NCI-H1694 (cell line): ENCODE measurements around the gene CEP170B.
"Not testable (repeated sequence)": the region's sequence is repeated elsewhere in the genome, so short reads cannot be mapped to it uniquely, and the experiment has no call there.

Experiments
- DNase-seq: peaks from one replicate; lab custom pipeline; 2025; lab: John Stamatoyannopoulos, UW

The CEP170B gene

DNA sequence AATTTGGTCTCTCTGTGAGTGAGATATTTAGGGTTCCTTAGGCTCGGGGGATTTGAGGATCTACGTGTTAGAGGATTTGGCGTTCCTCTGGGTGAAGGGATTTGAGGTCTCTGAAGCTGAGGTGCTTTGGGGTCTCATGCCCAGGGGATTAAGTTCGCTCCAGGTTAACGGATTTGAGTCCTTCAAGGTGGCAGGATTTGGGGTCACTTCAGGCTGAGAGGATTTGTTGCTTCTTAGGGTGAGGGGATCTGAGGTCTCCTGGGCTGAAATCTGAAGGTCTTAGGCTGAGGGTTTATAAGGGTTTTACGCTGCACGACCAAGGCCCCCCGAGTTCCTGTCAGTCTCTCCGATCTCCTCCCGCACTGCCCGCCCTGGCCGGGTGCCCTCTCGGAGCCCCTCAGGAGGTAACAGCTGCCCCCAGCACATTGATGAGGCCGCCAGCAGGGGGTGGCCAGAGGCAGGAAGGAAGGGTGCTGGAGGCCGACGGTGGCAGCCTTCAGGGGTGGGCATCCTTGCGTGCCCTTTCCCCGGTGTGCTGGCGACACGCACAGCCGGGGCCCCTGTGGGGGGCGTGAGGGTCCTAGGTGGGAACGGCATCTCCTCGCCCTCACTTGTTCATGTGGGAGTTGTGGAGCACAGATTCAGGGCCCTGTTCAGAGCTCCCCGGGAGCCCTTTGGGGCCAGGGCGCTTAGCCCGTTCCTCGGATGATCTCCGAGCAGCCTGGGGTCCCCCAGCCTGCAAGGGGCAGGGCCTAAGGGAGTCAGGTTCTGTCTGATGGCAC lies 14.3 kb downstream of the CEP170B start:
- DNase-seq, result no peak

DNA sequence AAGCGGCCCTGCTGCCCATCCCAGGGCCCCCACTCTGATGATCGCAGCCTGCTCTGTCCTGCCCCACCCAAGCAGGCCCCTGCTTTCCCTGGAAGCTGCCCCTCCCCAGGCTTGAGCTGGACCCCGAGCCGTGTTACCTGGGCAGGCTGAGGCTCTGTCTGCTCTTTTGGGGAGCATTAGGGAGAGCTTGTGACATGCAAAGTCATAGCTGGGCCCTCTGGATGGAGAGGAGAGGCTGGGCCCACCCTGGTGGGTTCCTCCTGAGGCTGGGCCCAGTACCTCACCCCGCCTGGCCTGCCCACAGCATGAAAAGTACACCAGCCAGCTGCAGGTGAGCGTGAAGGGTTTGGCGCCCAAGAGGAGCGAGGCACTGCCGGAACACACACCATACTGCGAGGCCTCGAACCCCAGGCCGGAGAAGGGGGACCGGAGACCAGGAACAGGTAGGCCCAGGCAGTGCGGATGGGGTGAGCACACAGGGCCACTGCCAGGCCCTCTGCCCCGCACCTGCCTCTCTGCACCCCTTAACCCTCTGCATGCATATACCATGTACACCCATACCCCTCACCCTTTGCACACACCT lies 15.0 kb downstream of the CEP170B start:
- DNase-seq, result no peak

DNA sequence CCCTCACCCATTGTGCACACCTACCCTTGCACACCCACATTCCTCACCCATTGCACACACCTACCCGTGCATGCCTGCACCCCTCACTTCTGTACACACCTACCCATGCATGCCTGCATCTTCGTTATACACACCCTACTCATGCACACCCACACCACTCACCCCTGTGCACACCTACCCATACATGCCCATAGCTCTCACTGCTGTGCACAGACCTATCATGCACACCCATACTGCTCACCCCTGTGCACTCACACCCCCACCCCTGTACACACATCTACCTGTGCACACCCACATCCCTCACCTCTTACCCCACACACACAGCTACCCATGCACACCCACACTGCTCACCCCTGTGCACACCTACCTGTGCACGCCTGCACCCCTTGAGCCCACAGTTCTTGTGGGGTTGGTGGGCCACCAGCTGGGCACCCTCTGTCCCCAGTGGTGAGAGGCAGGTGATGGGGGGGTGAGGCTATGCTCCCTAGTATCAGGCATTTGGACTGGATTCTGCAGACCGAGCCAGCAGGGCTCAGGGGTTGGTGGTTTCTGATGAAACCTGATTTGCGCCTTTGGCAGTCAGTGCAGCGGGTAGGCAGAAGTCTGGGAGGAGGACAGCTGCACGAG lies 15.6 kb downstream of the CEP170B start:
- no peak for DNase-seq

DNA sequence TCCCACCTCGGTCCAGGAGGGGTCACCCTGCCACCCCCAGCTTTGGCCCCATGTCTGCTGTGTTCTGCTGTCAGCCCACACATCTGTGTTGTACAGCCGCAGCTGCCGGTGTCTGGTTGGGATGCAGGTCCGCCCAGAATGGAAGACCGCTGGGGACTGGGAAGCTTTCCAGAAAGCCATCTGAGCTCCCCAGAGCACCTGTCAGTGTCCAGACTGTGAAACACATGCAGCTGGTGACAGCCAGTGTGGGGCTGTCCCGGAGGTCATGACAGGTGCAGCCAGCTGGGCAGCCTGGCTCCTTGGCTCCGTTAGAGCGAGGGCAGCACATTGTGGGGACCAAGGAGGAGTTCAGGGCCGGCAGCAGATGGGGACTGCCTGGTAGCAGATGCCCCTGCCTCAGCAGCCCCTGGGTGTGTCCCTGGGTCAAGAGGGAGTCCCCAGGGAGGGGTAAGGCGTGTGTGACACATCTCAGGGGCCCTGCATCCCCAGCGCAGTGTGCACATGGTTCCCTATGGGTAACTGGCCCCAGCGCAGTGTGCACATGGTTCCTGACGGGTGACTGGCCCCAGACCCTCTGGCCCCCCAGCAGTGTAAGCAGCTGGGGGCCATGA lies 16.4 kb downstream of the CEP170B start:
- peak; percentile 97 for DNase-seq

DNA sequence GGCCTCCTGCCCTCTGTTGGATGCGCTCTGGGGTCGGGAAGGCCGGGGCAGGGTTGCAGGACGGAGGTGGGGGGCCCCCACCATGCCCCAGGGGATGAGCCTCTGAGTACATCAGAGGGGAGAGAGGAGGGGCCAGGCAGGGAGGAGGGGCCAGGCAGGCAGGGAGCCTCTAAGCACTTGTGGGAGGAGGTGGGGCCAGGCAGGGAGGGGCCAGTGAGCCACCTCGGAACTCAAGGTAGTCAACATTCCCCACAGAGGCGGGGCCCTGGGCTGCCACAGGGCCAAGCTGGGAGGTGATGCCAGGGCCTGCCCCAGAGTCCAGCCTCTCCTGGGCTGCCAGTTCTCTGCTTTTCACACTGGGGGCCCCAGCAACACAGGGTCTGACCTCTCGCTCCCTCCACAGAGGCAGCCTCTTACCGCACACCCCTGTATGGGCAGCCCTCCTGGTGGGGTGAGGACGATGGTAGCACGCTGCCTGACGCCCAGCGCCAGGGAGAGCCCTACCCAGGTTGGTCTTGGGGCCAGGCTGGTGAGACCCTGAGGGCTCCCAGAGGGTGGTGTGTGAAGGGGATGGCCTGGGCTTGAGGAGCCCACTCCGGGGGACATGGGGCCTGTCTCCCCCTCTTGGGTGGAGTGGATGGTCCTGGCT lies 17.4 kb downstream of the CEP170B start:
- DNase-seq, result no peak

DNA sequence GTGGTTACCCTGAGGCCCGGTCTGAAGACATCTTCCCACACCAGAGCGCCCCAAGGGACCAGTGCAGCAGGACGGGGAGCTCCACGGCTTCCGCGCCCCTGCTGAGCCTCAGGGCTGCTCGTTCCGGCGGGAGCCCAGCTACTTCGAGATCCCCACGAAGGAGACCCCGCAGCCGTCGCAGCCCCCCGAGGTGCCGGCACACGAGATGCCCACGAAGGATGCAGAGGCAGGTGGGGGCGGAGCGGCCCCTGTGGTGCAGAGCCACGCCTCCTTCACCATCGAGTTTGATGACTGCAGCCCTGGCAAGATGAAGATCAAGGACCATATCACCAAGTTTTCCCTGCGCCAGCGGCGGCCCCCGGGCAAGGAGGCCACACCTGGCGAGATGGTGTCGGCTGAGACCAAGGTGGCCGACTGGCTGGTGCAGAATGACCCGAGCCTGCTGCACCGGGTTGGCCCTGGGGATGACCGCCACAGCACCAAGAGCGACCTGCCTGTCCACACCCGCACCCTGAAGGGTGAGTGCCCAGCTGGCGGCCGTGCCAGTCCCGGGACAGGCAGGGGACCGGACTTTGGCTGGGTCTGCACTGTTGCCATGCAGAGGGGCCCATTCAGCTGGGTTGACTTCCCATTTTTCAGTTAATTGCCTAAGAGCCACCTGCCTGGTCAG lies 18.1 kb downstream of the CEP170B start:
- no peak for DNase-seq

DNA sequence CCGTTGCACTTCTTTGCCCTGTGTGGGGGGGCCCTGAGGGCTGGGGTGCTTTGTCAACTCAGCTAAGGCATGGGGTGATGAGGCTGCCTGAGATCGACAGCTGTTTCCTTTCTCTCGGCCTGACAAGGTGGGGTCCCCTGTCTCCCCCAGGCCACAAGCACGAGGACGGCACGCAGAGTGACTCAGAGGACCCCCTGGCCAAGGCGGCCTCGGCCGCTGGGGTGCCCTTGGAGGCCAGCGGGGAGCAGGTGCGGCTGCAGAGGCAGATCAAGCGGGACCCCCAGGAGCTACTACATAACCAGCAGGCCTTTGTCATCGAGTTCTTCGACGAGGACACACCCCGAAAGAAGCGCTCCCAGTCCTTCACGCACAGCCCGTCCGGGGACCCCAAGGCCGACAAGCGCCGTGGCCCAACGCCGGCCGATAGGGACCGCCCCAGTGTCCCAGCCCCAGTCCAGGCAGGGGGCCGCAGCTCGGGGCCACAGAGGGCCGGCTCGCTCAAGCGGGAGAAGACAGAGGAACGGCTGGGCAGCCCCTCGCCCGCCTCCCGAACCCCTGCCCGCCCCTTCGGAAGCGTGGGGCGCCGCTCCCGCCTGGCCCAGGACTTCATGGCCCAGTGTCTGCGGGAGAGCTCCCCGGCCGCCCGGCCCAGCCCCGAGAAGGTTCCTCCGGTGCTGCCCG lies 18.8 kb downstream of the CEP170B start:
- no peak for DNase-seq

DNA sequence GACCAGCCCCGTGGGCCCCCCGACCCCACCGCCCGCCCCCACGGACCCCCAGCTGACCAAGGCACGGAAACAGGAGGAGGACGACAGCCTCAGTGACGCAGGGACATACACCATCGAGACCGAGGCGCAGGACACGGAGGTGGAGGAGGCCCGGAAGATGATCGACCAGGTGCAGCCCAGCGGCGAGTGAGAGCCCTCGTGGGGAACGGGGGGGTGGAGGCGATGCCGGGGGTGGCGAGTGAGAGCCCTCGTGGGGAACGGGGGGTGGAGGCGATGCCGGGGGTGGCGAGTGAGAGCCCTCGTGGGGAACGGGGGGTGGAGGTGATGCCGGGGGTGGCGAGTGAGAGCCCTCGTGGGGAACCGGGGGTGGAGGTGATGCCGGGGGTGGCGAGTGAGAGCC lies 19.3 kb downstream of the CEP170B start:
- not testable (repeated sequence) for DNase-seq

DNA sequence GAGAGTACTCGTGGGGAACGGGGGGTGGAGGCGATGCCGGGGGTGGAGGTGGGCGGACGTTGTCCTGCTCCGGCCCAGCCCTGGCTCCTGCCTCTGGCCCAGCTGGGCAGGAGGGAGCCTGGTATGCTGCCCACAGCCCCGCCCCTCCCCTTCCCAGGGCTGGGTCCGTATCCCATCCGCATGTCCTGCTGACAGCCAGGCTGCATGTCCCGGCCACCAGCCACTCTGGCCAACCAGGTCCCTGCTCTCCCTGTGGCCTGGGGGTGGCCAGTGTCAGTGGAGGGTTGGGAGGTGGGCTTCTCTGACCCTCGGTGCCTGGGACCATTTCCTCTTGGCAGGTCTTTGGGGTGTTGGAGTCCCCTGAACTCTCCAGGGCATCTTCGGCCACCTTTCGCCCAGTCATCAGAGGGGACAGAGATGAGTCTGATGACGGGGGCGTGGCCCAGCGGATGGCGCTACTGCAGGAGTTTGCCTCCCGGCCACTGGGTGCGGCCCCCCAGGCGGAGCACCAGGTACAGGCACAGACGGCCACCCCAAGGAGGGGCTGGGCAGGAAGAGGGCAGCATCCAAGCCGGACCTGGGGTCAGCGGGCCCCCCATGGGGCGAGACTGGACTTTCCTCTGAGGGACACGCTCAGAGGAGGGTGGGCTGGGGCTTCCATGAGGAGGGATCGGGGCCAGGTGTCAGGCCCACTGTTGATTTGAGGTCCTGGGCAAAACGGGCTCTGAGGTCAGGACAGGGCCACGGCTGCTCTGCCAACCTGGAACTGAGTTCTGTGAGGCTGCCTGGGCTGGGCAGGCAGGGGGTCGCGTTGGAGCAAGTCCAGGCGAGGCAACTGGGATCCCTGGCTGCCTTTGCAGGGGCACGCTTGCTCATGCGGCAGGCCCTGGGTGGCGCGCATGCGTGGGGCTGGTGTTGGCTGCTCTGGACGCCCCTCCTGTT lies 20.2 kb downstream of the CEP170B start:
- no peak for DNase-seq

DNA sequence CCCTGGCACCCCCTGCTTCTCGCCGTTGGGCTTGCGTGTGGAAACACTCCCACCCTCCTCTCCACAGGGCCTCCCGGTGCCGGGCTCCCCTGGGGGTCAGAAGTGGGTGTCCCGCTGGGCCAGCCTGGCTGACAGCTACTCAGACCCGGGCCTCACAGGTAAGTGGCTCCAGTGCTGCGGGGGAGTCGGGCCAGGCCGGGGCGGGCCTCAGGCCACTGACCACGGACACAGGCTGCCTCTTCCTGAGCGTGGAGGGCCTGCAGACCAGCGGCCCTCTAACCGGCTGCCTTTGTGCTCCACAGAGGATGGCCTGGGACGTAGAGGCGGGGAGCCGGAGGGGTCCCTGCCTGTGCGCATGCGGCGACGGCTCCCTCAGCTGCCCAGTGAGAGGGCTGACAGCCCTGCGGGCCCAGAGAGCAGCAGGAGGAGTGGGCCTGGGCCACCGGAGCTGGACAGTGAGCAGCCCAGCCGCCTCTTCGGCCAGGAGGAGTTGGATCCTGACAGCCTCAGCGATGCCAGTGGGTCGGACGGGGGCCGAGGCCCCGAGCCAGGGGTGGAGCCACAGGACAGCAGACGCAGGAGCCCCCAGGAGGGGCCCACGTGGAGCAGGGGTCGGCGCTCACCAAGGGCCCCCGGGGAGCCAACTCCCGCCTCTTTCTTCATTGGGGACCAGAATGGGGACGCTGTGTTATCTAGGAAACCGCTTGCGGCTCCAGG lies 21.1 kb downstream of the CEP170B start:
- no peak for DNase-seq

DNA sequence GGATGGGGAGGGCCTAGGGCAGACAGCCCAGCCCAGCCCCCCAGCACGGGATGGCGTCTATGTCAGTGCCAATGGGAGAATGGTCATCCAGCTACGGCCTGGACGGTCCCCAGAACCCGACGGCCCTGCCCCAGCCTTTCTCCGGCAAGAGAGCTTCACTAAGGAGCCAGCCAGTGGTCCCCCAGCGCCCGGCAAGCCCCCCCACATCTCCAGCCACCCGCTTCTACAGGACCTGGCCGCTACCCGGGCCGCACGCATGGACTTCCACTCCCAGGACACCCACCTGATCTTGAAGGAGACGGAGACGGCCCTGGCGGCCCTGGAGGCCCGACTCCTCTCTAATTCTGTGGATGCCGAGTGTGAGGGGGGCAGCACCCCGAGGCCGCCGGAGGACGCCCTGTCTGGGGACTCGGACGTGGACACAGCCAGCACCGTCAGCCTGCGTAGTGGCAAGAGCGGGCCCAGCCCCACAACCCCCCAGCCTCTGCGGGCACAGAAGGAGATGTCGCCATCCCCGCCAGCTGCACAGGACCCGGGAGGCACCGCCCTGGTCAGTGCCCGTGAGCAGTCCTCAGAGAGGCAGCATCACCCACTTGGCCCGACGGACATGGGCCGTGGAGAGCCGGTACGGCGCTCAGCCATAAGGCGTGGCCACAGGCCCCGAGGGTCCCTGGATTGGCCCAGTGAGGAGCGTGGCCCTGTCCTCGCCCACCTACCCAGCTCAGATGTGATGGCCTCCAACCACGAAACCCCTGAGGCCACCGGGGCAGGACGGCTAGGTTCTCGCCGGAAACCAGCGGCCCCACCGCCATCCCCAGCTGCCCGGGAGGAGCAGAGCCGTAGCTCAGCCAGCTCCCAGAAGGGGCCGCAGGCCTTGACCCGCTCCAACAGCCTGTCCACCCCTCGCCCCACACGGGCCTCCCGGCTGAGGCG lies 21.9 kb downstream of the CEP170B start:
- DNase-seq, result no peak

DNA sequence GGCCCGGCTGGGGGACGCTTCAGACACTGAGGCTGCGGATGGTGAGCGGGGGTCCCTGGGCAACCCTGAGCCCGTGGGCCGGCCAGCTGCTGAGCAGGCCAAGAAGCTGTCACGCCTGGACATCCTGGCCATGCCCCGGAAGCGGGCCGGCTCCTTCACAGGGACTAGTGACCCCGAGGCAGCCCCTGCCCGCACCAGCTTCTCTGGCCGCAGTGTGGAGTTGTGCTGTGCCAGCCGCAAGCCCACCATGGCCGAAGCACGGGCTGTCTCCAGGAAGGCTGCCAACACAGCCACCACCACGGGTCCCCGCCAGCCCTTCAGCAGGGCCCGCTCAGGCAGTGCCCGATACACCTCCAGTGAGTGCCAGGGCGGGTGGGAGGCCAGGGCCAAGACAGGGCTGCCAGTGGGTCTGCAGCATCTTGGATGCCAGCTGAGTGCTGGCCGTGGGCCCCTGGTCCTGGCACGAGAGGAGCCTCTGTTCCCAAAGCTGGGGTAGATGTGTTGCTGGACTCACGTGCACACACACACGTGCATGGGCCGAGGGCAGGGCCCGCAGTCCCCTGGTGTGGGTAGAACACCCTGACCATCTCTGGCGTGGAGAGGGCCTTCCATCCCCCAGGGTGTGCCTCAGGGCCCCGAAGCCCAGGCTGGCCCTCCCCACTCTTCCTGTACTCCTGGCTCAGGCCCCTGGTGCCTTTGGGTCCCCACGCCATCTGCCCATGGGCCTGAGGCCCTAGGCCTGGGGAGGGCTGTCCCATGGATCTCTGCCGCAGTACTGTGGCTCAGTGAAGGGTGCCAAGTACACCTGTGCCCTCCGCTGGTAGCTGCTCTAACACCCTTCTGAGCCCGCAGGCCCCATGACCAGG lies 22.8 kb downstream of the CEP170B start:
- DNase-seq, result no peak

DNA sequence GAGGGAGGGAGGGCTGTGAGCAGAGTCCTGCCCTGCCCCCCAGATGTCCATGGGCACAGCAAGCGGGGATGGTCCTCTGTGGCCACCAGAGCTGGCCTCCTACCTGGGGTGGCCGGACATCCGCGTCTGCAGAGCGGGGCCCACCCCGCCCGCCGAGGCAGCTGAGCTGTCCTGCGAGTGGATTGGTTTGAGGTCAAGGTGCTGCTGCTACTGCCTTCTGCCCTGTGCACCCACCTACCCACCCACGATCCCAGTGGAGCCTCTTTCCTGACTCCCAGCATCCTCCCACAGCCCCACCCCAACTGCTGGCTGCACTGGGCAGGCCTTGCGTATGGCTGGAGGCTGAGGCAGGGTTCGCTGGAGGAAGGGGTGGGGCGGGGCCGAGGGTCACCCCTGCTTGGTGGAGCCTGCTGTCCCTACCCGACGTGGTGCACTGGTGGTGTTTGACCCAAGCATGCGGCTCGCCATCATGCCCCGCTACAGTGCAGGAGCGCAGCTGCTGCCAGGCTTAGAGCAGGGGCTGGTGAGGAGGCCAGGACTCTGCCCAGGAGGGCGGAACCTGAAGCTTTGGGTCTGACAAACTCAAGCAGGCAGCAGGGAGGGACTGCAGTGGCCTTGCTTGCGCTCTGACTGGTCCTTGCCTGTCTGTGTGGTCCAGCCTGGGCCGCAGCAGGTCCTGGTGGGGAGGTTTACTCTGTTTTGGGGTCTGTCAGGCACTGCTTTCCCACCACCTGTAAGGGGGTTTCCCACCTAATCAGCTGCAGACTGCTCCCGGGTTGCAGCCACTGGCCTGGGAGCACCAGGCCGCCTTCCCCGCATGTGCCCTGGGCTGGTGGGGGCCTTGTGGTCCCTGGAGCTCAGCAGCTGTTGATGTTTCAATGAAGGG lies 23.7 kb downstream of the CEP170B start:
- DNase-seq, result no peak

DNA sequence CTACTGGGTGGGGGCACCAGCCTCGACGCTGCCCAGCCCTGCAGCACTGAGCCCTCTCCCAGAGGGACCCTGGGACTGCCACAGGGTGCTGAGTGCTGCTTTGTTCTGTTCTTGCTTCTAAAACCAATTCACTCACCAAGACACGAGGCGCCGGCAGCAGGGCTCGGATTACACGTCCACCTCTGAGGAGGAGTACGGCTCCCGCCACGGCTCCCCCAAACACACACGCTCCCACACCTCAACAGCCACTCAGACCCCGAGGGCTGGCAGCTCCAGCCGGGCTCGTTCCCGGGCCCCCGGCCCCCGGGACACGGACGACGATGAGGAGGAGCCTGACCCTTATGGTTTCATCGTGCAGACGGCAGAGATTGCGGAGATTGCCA lies 24.3 kb downstream of the CEP170B start:
- no peak for DNase-seq

DNA sequence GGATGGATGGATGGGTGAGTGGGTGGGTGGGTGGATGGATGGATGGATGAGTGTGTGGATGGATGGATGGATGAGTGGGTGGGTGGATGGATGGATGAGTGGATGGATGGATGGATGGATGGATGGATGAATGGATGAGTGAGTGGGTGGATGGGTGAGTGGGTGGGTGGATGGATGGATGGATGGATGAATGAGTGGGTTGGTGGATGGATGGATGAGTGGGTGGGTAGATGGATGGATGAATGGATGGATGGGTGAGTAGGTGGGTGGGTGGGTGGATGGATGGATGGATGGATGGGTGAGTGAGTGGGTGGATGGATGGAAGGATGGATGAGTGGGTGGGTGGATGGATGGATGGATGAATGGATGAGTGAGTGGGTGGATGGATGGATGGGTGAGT lies 25.2 kb downstream of the CEP170B start:
- DNase-seq, result not testable (repeated sequence)

DNA sequence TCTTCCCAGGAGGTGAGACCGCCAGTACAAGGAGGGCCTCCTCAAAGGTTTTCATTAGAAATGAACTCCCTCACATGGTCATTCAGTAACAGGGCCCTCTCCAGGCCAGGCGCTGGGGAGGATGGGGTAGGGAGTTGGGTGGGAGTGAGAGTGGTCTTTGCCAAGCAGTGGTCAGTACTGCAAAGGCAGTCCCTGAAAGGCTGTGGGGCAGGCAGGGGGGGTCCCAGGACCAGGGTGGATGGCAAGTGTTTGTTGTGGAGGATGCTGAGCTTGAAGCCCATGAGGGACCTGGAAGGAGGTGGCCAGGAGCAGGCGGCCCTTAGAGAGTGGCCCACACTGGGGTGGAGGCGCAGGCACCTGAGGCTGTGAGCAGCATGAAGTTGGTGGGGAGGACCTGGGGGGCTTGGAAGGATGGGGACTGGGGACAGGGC lies 26.1 kb downstream of the CEP170B start:
- DNase-seq, result no peak
